Kidney epithelial cell (primary cell): ENCODE results near the gene CLDN25. TPM values are rescaled to one million over a fixed set of nuclear protein-coding genes. Genes with fewer than 3 reads are reported as not detected.

Experiments used
- DNase-seq: peaks from one replicate; pipeline ENCODE4 v3.0.0-alpha.2; 2010; ENCODE audit warnings: low read depth
- H3K27me3 ChIP-seq: 2 replicates; pipeline ENCODE4 v1.6.0; 2011; ENCODE audit warnings: low read length; ENCODE audit not compliant: control insufficient read depth, insufficient read depth
- H3K36me3 ChIP-seq: 2 replicates; pipeline ENCODE4 v1.5.1; 2011; ENCODE audit warnings: low read length; ENCODE audit not compliant: control insufficient read depth, insufficient read depth
- H3K4me3 ChIP-seq: 2 replicates; pipeline ENCODE4 v1.5.1; 2011; ENCODE audit warnings: low read depth, mild to moderate bottlenecking, control low read depth, low read length
- CTCF ChIP-seq: IDR thresholded peaks from 2 replicates; pipeline ENCODE4 v1.5.1; 2011; ENCODE audit warnings: mild to moderate bottlenecking, moderate library complexity, low read length, control low read depth, inconsistent platforms; ENCODE audit not compliant: insufficient read depth, poor library complexity, severe bottlenecking
- total RNA-seq: library from RNA; depleted of rRNA; stranded (reverse); fragments of >200 nt; gene quantifications from 2 replicates; pipeline ENCODE4 v1.2.3, GENCODE V29; 2015

The CLDN25 gene
- total RNA-seq, 1 donor from 2014 or later, result not detected

- Histone ChIP-seq H3K27me3 (no peaks in the 10 kb centered on the region), H3K36me3 (no peaks in the 10 kb centered on the region), H3K4me3 (no peak overlapping the region)
- DNase-seq, result no peak
- peak; percentile 63 for TF ChIP-seq CTCF
These were observed 17.2 kb downstream of the CLDN25 start for GRCh38 chr11:113796663-113797259.

- no peak for DNase-seq
- Histone ChIP-seq H3K36me3 (no peaks in the 10 kb centered on the region), H3K4me3 (no peak overlapping the region), H3K27me3 (no peaks in the 10 kb centered on the region)
- TF ChIP-seq CTCF, result no peak
These were observed 23.0 kb downstream of the CLDN25 start for GRCh38 chr11:113802621-113803020.

- H3K27me3 ChIP-seq, result no peaks in the 10 kb centered on the region
- no peak overlapping the region for H3K4me3 ChIP-seq
- no peak for DNase-seq
- no peak for TF ChIP-seq CTCF
- peaks cover 2% of the 10 kb centered on the region for H3K36me3 ChIP-seq
These were observed 26.0 kb downstream of the CLDN25 start for GRCh38 chr11:113805640-113806039.

- DNase-seq, result no peak
- peak; percentile 56 for TF ChIP-seq CTCF
- Histone ChIP-seq H3K27me3 (no peaks in the 10 kb centered on the region), H3K36me3 (peaks cover 2% of the 10 kb centered on the region), H3K4me3 (no peak overlapping the region)
These were observed 26.8 kb downstream of the CLDN25 start for GRCh38 chr11:113806406-113806805.

- Histone ChIP-seq H3K4me3 (no peak overlapping the region), H3K36me3 (peaks cover 2% of the 10 kb centered on the region), H3K27me3 (no peaks in the 10 kb centered on the region)
- no peak for TF ChIP-seq CTCF
- DNase-seq, result no peak
These were observed 29.3 kb downstream of the CLDN25 start for GRCh38 chr11:113808931-113809330.

- no peaks in the 10 kb centered on the region for H3K27me3 ChIP-seq
- DNase-seq, result no peak
- TF ChIP-seq CTCF, result no peak
- no peak overlapping the region for H3K4me3 ChIP-seq
- H3K36me3 ChIP-seq, result no peaks in the 10 kb centered on the region
These were observed 34.6 kb downstream of the CLDN25 start for GRCh38 chr11:113814181-113814580.
